ENCODE results near the gene SLCO1B3. TPM values are rescaled to one million over a fixed set of nuclear protein-coding genes. Genes with fewer than 3 reads are reported as not detected.

Gene SLCO1B3
- total and polyA plus RNA-seq, 2 donors (not counting 3 experiments of a cell fraction or from before 2014, with no cell fraction given), result not detected

DNA sequence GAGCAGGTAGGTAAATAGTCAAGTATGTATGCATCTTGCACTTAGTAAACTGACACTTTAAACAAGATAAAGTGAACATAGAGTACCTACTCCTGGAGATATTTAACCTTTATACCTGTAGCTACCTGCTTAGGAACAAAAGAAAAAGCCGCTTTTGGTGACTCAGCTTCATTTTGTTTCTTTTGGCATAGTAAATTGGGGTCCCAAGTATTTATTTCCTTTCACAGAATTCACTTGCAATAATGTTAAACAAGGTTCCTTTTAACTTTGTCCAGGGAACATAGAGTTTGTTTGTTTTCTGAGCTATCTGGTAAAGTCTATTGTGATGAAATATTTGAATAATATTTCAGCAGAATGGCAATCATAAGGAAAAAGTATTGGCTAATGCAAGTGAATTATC, 20.0 kb downstream of the SLCO1B3 start:
- no peak overlapping the region for H3K9ac ChIP-seq (replicated peaks; ENCODE audit: extremely low read depth, insufficient read depth, low read length)
- no peaks in the 10 kb centered on the region for H3K79me2 ChIP-seq (ENCODE audit: control insufficient read depth, insufficient read depth, low read length)
- no peaks in the 10 kb centered on the region for H4K20me1 ChIP-seq (replicated peaks; ENCODE audit: control insufficient read depth, extremely low read depth, insufficient read depth, low read length)
- no TSS peak for BruUV-seq (replicated peaks)
- H3K9me3 ChIP-seq (replicated peaks; ENCODE audit: control insufficient read depth, insufficient read depth, low read length), result no peaks in the 10 kb centered on the region
- no peaks in the 10 kb centered on the region for H3K4me1 ChIP-seq (ENCODE audit: control insufficient read depth, extremely low read depth, insufficient read depth, low read length)
- no peak for DNase-seq (ENCODE audit: low read depth, low spot score)
- CTCF ChIA-PET, result no interaction called here
- dilution Hi-C loops (cut with MboI; ENCODE audit: extremely low pct_ligation_motif_present, low sequenced_read_pairs) (no loop called here), intact Hi-C loops (cut with micrococcal nuclease) (no loop called here)
- H3K27ac ChIP-seq (ENCODE audit: insufficient read depth, low read depth, low read length), result no peak overlapping the region
- no peak for FAIRE-seq
- H3K36me3 ChIP-seq (ENCODE audit: control insufficient read depth in 2 of 2, extremely low read depth in 1 of 2, insufficient read depth in 2 of 2, low read length in 2 of 2), result no peaks in the 10 kb centered on the region
- no peaks in the 10 kb centered on the region for H3K9me1 ChIP-seq (replicated peaks; ENCODE audit: control insufficient read depth, extremely low read depth, insufficient read depth, low read length)
- no peak overlapping the region for H2AFZ ChIP-seq (ENCODE audit: low read depth, low read length)
- POLR2A ChIA-PET, result no interaction called here
- H3K4me2 ChIP-seq (ENCODE audit: insufficient read depth, low read length), result no peak overlapping the region
- TF ChIP-seq POLR2AphosphoS5 (IDR thresholded peaks at IDR 0.05; ENCODE audit: insufficient read depth, low read depth, low read length) (no peak), JUN (IDR thresholded peaks at IDR 0.05; ENCODE audit: borderline replicate concordance, insufficient read depth, insufficient read length, low read depth) (no peak), POLR2A (IDR thresholded peaks at IDR 0.05; ENCODE audit: low read depth, low read length) (no peak), GATA2 (IDR thresholded peaks at IDR 0.05; ENCODE audit: insufficient read depth, insufficient read length, low read depth, low read length) (no peak), FOS (IDR thresholded peaks at IDR 0.05; ENCODE audit: borderline replicate concordance, insufficient read depth, low read length) (no peak), MYC (IDR thresholded peaks at IDR 0.05; ENCODE audit: low read depth, low read length) (no peak), EZH2 (IDR thresholded peaks at IDR 0.05; ENCODE audit: borderline replicate concordance, low read depth, low read length, severe bottlenecking) (no peak)
- TF ChIP-seq, protein P1, sequence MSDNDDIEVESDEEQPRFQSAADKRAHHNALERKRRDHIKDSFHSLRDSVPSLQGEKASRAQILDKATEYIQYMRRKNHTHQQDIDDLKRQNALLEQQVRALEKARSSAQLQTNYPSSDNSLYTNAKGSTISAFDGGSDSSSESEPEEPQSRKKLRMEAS (IDR thresholded peaks at IDR 0.05; ENCODE audit: insufficient read depth, insufficient read length), result no peak
- TF ChIP-seq, protein P2, sequence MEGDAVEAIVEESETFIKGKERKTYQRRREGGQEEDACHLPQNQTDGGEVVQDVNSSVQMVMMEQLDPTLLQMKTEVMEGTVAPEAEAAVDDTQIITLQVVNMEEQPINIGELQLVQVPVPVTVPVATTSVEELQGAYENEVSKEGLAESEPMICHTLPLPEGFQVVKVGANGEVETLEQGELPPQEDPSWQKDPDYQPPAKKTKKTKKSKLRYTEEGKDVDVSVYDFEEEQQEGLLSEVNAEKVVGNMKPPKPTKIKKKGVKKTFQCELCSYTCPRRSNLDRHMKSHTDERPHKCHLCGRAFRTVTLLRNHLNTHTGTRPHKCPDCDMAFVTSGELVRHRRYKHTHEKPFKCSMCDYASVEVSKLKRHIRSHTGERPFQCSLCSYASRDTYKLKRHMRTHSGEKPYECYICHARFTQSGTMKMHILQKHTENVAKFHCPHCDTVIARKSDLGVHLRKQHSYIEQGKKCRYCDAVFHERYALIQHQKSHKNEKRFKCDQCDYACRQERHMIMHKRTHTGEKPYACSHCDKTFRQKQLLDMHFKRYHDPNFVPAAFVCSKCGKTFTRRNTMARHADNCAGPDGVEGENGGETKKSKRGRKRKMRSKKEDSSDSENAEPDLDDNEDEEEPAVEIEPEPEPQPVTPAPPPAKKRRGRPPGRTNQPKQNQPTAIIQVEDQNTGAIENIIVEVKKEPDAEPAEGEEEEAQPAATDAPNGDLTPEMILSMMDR (IDR thresholded peaks at IDR 0.05; ENCODE audit: extremely low read depth in 1 of 2, insufficient read depth in 1 of 2, low read depth in 1 of 2, low read length in 2 of 2), result no peak
- H3K4me3 ChIP-seq (replicated peaks in 1 of 3; ENCODE audit: insufficient read depth in 1 of 3, low read depth in 1 of 3, low read length in 3 of 3), result no peak overlapping the region
- no peaks in the 10 kb centered on the region for H3K27me3 ChIP-seq (ENCODE audit: control insufficient read depth in 2 of 2, insufficient read depth in 2 of 2, low read length in 2 of 2)

Measured in endothelial cell of umbilical vein (primary cell).